Ovary (tissue), 3 donors: ENCODE data around the gene CPNE9.

Source experiments
- EP300 ChIP-seq: sonication (generic); formaldehyde crosslinking; IDR thresholded peaks from one replicate; pipeline ENCODE4 v1.6.1; 2017; ENCODE audit warnings: antibody characterized with exemption
- POLR2A ChIP-seq: fragments of 450-650 bp; IDR thresholded peaks from one replicate; pipeline ENCODE4 v1.6.1; 2017; ENCODE audit warnings: antibody characterized with exemption, mild to moderate bottlenecking, moderate library complexity
- TF ChIP-seq, protein P1 (sequence below), 3 donors: fragments of 450-650 bp in 2 of 3; fragments of 200-600 bp in 1 of 3; IDR thresholded peaks; one replicate each; pipeline versions ENCODE4 v1.5.1 to v1.8.0; 2016 to 2022; ENCODE audit warnings: antibody characterized with exemption in 3 of 3, mild to moderate bottlenecking in 1 of 3
- donor health status: DM: no; HTN: no; CAD: no.

DNA sequence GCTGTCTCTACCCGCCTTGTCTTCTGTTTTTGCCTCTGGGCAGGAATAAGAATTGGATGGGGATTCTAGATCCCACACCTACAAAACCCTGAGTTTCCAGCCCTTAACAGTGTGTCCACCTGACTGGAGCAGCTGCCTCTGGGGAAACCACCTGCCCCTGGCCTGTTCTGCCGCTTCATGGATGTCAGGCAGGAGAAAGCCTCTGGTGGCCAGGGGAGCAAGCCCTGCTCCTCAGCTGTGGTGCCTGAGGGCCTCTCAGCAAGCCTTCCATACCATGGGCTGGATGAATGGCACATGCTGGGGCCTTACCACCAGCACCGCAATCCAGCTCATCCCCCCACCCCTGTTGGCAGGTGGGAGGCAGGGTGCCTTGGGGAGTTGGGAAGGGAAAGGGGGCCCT is 5.3 kb upstream of the CPNE9 start:
- TF ChIP-seq, protein P1, sequence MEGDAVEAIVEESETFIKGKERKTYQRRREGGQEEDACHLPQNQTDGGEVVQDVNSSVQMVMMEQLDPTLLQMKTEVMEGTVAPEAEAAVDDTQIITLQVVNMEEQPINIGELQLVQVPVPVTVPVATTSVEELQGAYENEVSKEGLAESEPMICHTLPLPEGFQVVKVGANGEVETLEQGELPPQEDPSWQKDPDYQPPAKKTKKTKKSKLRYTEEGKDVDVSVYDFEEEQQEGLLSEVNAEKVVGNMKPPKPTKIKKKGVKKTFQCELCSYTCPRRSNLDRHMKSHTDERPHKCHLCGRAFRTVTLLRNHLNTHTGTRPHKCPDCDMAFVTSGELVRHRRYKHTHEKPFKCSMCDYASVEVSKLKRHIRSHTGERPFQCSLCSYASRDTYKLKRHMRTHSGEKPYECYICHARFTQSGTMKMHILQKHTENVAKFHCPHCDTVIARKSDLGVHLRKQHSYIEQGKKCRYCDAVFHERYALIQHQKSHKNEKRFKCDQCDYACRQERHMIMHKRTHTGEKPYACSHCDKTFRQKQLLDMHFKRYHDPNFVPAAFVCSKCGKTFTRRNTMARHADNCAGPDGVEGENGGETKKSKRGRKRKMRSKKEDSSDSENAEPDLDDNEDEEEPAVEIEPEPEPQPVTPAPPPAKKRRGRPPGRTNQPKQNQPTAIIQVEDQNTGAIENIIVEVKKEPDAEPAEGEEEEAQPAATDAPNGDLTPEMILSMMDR (IDR thresholded peaks at IDR 0.05) = no peak
- TF ChIP-seq POLR2A (no peak), EP300 (no peak)
